Heart left ventricle (tissue), 16 donors: ENCODE results near the gene CADPS2. TPM values are rescaled to one million over a fixed set of nuclear protein-coding genes. Genes with fewer than 3 reads are reported as not detected.
A peak's percentile ranks its signal among the peaks of the same experiment; 100 is the strongest.

Source experiments
- ATAC-seq, 4 donors: fragments of 200-7000 bp; cut with Tn5 transposase; one replicate each; pipeline ENCODE4 v1.9.1; 2020 to 2022; ENCODE audit warnings: moderate library complexity in 4 of 4, mild to moderate bottlenecking in 3 of 4, moderate number of reproducible peaks in 1 of 4
- DNase-seq, 5 donors: peaks; one replicate each; pipeline ENCODE4 v3.0.0-alpha.2; 2020
- H3K27ac ChIP-seq, 12 donors: fragments of 200-600 bp; sonication (generic) in 4 of 12; one replicate each; pipeline versions ENCODE4 v1.5.0 to v1.8.0; 2016 to 2022; ENCODE audit warnings: mild to moderate bottlenecking in 2 of 12
- H3K27me3 ChIP-seq, 9 donors: fragments of 200-600 bp; sonication (generic) in 2 of 9; one replicate each; pipeline versions ENCODE4 v1.5.1 to v1.8.0; 2016 to 2022; ENCODE audit warnings: mild to moderate bottlenecking in 3 of 9
- H3K36me3 ChIP-seq, 9 donors: fragments of 200-600 bp; sonication (generic) in 2 of 9; one replicate each; pipeline versions ENCODE4 v1.5.0 to v1.8.0; 2018 to 2022; ENCODE audit warnings: mild to moderate bottlenecking in 2 of 9
- H3K4me1 ChIP-seq, 12 donors: fragments of 200-600 bp; sonication (generic) in 4 of 12; one replicate each; pipeline versions ENCODE4 v1.5.0 to v1.8.0; 2016 to 2022; ENCODE audit warnings: mild to moderate bottlenecking in 3 of 12
- H3K4me3 ChIP-seq, 12 donors: fragments of 200-600 bp; sonication (generic) in 4 of 12; one replicate each; pipeline versions ENCODE4 v1.5.0 to v1.8.0; 2017 to 2022; ENCODE audit warnings: mild to moderate bottlenecking in 9 of 12, moderate library complexity in 4 of 12
- H3K9me3 ChIP-seq, 12 donors: fragments of 200-600 bp; sonication (generic) in 4 of 12; one replicate each; pipeline versions ENCODE4 v1.5.0 to v1.8.0; 2016 to 2022; ENCODE audit warnings: mild to moderate bottlenecking in 1 of 12
- POLR2A ChIP-seq, 2 donors: fragments of 450-650 bp; IDR thresholded peaks; one replicate each; pipeline ENCODE4 v1.6.1; 2017; ENCODE audit warnings: antibody characterized with exemption in 2 of 2, mild to moderate bottlenecking in 2 of 2, moderate library complexity in 2 of 2
- WGBS, 4 donors: extraction: QIAGEN DNeasy Blood & Tissue Kit in 2 of 4; methylation state at CpG; one replicate each; pipeline versions ENCODE4 v1.1.5 to v1.1.7; 2013 to 2018; 5-methylcytosine and 5-hydroxymethylcytosine counted together
- intact Hi-C, 10 donors: fragments of 100-400 bp; cut with DNase I; formaldehyde crosslinking; loops; one replicate each; pipeline versions ENCODE4 v1.11.1 to v1.14.2; 2022
- polyA plus RNA-seq, 2 donors: library from polyadenylated mRNA; stranded (reverse); fragments of 200-250 nt; gene quantifications; one replicate each; pipeline ENCODE4 v1.2.3, GENCODE V29; 2013
- total RNA-seq, 9 donors: library from RNA; depleted of rRNA in 2 of 9; stranded (reverse); fragments of >200 nt in 2 of 9; fragmentation: NEBNext Ultra II Directional in 3 of 9; extraction: Animal tissue kit (Norgen Biotek cat#: 25700) in 3 of 9; gene quantifications; one replicate each; pipeline versions ENCODE4 v1.1.0 to v1.2.4, GENCODE V29; 2016 to 2023
- TF ChIP-seq, protein P1 (sequence below), 12 donors: fragments of 200-600 bp; sonication (generic) in 4 of 12; IDR thresholded peaks; one replicate each; pipeline versions ENCODE4 v1.5.0 to v1.8.0; 2018 to 2022; ENCODE audit warnings: antibody characterized with exemption in 12 of 12, mild to moderate bottlenecking in 5 of 12
- donor health status: ischemic (EF 13 %, LVEDD 7.1; RV severe dilation, severe dysfunction).
- donor health status: healthy with polysubstance abuse.
- donor health status: DM: no; HTN: yes; CAD: no.
- donor health status: DM: no; HTN: no; CAD: no.
- donor health status: ischemic (EF 25% LVEDD 6.9; RV normal size, moderate dysfunction).
- donor health status: ischemic (EF 25% LVEDD 5.7; RV mildly dilated, moderate dysfunction).
- donor health status: healthy.
- donor health status: DM: yes; HTN: yes; CAD: no.
- donor health status: ischemic (EF 35%, LVEDD 5.7; RV mildly dilated, moderate dysfunction).
- donor health status: nonischemic (EF 11% LVEDD 7.7; RV severe dilation, severe dysfunction).
- donor health status: DM: yes; HTN: yes; CAD: no.
- donor health status: PGD.
- donor health status: ischemic (EF 29% LVEDD 5.4; RV normal size, mild dysfunction).
- donor health status: nonischemic (EF 23%, LVEDD 6.1; RV moderate dilation, normal function).

CADPS2 gene
- total and polyA plus RNA-seq, 11 donors = 6.5 to 29.0 (median 10.3) TPM

DNA sequence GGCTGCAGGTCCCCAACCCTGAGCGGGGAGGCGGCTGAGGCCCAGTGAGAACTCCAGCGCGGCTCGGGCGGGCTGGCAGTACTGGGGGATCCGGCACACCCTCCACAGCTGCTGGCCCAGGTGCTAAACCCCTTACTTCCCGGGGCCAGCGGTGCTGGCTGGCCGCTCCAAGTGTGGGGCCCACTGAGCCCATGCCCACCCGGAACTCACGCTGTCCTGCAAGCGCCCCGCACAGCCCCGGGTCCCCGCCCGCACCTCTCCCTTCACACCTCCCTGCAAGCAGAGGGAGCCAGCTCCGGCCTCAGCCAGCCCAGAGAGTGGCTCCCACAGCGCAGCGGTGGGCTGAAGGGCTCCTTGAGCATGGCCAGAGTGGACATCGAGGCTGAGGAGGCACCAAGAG, 212.3 kb downstream of the CADPS2 start:
- H3K4me1 ChIP-seq = peaks cover 0 to 22% (median 0%) of the 10 kb centered on the region in 12 donors
- H3K27ac ChIP-seq = peak overlapping the region in 1 of 12 donors; percentile 24
- peak in 1 of 5 donors; percentile 67 for DNase-seq
- no peak for ATAC-seq
- H3K4me3 ChIP-seq = no peak overlapping the region
- TF ChIP-seq, protein P1, sequence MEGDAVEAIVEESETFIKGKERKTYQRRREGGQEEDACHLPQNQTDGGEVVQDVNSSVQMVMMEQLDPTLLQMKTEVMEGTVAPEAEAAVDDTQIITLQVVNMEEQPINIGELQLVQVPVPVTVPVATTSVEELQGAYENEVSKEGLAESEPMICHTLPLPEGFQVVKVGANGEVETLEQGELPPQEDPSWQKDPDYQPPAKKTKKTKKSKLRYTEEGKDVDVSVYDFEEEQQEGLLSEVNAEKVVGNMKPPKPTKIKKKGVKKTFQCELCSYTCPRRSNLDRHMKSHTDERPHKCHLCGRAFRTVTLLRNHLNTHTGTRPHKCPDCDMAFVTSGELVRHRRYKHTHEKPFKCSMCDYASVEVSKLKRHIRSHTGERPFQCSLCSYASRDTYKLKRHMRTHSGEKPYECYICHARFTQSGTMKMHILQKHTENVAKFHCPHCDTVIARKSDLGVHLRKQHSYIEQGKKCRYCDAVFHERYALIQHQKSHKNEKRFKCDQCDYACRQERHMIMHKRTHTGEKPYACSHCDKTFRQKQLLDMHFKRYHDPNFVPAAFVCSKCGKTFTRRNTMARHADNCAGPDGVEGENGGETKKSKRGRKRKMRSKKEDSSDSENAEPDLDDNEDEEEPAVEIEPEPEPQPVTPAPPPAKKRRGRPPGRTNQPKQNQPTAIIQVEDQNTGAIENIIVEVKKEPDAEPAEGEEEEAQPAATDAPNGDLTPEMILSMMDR (IDR thresholded peaks at IDR 0.05) = no peak
- TF ChIP-seq POLR2A (IDR thresholded peaks at IDR 0.05) = no peak
- no peaks in the 10 kb centered on the region for H3K9me3 ChIP-seq
- whole genome bisulfite sequencing, 4 donors = 93 to 99% (median 96%) methylated on average over 15 to 21 of the region's 21 CpGs
- no peaks in the 10 kb centered on the region for H3K36me3 ChIP-seq
- intact Hi-C loops = no loop called here
- no peaks in the 10 kb centered on the region for H3K27me3 ChIP-seq

DNA sequence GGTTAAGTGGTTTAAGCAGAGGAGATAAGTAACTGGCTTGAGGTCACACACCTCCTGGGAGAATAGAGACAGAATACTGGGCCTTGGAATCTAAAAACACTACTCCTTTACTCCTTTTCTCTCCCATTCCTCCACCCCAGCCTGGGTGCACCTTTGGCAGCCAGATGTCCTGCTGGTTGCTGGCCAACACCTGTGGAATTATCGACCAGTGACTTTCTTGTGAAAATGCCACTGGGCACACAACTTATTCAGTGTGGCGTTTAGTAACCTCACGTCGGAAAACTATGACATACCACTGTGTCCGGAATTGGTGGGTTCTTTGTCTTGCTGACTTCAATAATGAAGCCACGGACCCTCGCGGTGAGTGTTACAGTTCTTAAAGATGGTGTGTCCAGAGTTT, 213.7 kb downstream of the CADPS2 start:
- H3K9me3 ChIP-seq = no peaks in the 10 kb centered on the region
- DNase-seq (no peak), ATAC-seq (no peak)
- TF ChIP-seq, protein P1 (IDR thresholded peaks at IDR 0.05) = no peak
- TF ChIP-seq POLR2A (IDR thresholded peaks at IDR 0.05) = no peak
- no peak overlapping the region for H3K27ac ChIP-seq
- H3K4me3 ChIP-seq = no peak overlapping the region
- no peaks in the 10 kb centered on the region for H3K36me3 ChIP-seq
- WGBS, 4 donors = 93 to 99% (median 96%) methylated on average over 8 of the region's 8 CpGs
- peaks cover 0 to 22% (median 0%) of the 10 kb centered on the region in 12 donors for H3K4me1 ChIP-seq
- H3K27me3 ChIP-seq = no peaks in the 10 kb centered on the region
- intact Hi-C loops = no loop called here

GRCh38 chr7:122663733-122664132, 222.5 kb downstream of the CADPS2 start:
- TF ChIP-seq, protein P1 (IDR thresholded peaks at IDR 0.05) = no peak
- no peak for TF ChIP-seq POLR2A (IDR thresholded peaks at IDR 0.05)
- Histone ChIP-seq H3K36me3 (no peaks in the 10 kb centered on the region), H3K4me1 (no peaks in the 10 kb centered on the region), H3K27me3 (no peaks in the 10 kb centered on the region), H3K9me3 (no peaks in the 10 kb centered on the region), H3K4me3 (no peak overlapping the region), H3K27ac (no peak overlapping the region)
- ATAC-seq (peak in 1 of 4 donors; percentile 57), DNase-seq (no peak)
- intact Hi-C loops = no loop called here
- WGBS, 4 donors = 60 to 87% (median 68%) methylated on average over 2 of the region's 2 CpGs

DNA sequence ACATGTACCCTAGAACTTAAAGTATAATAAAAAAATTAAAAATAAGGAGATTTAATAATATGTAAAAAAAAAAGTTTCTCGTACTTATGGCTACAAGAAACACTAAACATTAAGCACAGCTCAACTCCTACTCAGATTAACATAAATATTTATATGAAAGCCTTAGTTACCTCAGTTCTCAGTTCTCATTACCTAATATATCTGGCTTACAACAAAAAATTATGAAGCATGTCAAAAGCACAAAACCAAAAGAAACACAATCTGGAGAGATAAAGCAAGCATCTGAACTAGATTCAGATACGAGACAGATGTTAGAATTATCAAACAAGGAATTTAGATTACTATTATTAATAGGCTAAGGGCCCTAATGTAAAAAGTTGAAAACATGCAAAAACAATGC, 227.4 kb downstream of the CADPS2 start:
- no peaks in the 10 kb centered on the region for H3K9me3 ChIP-seq
- intact Hi-C loops = no loop called here
- H3K4me1 ChIP-seq = no peaks in the 10 kb centered on the region
- ATAC-seq = no peak
- no peaks in the 10 kb centered on the region for H3K36me3 ChIP-seq
- H3K27ac ChIP-seq = no peak overlapping the region
- DNase-seq = no peak
- H3K4me3 ChIP-seq = no peak overlapping the region
- TF ChIP-seq, protein P1 (IDR thresholded peaks at IDR 0.05) = no peak
- H3K27me3 ChIP-seq = no peaks in the 10 kb centered on the region
- WGBS, 4 donors = 66 to 78% (median 71%) methylated on average over 2 of the region's 2 CpGs
